CMK (cell line): ENCODE data around the gene SCO2.
"Not testable (repeated sequence)": the region's sequence is repeated elsewhere in the genome, so short reads cannot be mapped to it uniquely, and the experiment has no call there.

Experiments used
- DNase-seq: peaks from one replicate; pipeline ENCODE4 v3.0.0-alpha.2; 2010; ENCODE audit warnings: low read depth

The SCO2 gene

DNA sequence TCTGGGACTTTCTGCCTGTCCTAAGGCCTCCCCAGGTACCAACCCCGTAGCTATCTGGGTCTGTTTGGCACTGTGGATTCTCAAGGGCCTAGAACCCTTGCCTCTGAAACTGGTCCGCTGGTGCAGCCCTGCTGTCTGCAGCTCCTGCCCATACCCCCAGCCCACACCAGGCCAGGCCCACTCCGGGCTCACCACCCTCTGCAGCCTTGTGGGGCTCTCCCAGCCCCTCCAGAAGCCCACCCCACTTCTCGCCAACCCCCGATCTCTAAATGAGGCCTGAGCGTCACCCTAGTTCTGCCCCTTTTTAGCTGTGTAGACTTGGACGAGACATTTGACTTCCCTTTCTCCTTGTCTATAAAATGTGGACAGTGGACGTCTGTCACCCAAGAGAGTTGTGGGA, 25.0 kb upstream of the SCO2 start:
- no peak for DNase-seq

DNA sequence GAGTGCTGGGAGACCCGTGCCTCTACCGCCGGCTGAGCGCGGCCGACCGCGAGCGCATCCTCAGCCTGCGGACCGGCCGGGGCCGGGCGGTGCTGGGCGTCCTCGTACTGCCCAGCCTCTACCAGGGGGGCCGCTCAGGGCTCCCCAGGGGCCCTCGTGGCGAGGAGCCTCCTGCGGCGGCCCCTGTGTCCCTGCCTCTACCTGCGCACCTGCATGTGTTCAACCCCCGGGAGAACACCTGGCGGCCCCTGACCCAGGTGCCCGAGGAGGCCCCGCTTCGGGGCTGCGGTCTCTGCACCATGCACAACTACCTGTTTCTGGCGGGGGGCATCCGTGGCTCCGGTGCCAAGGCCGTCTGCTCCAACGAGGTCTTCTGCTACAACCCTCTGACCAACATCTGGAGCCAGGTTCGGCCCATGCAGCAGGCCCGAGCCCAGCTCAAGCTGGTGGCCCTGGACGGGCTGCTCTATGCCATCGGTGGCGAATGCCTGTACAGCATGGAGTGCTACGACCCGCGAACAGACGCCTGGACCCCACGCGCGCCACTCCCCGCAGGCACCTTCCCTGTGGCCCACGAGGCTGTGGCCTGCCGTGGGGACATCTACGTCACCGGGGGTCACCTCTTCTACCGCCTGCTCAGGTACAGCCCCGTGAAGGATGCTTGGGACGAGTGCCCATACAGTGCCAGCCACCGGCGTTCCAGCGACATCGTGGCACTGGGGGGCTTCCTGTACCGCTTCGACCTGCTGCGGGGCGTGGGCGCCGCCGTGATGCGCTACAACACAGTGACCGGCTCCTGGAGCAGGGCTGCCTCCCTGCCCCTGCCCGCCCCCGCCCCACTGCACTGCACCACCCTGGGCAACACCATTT, 23.8 kb upstream of the SCO2 start:
- DNase-seq = no peak

DNA sequence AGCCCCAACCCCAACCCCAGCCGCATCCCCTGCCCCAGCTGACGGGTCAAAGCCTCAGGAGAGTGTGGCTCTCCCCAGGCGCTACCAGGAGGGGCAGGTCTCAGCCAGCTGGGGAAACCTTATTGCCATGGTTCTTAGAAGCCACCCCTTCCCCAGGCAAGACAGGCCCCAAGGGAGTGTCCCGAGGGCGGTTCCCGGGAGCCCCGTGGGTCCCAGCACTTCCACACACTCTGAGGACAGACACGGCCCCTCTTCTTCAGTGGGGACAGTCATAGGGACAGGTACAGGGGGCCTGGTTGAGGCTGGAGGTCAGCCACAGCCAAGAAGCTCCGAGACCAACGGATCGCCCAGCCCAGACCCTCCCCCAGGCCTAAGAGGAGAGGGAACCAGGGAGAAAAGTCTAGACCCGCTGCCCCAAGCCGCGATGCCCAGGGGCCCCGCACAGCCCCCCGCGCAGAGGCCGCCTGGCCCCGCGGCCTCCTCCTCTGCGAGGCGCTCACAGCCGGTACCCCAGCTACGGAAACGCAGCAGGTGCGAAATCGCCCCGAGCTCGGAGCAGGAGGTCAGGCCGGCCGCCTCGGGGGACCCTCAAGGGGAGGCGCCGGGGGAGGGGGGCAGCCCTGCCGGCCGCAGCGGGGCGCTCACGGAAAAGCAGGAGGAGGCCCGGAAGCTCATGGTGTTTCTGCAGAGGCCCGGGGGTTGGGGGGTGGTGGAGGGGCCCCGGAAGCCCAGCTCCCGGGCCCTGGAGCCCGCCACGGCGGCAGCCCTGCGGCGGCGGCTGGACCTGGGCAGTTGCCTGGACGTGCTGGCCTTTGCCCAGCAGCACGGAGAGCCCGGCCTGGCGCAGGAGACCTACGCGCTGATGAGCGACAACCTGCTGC, 22.9 kb upstream of the SCO2 start:
- DNase-seq = no peak

DNA sequence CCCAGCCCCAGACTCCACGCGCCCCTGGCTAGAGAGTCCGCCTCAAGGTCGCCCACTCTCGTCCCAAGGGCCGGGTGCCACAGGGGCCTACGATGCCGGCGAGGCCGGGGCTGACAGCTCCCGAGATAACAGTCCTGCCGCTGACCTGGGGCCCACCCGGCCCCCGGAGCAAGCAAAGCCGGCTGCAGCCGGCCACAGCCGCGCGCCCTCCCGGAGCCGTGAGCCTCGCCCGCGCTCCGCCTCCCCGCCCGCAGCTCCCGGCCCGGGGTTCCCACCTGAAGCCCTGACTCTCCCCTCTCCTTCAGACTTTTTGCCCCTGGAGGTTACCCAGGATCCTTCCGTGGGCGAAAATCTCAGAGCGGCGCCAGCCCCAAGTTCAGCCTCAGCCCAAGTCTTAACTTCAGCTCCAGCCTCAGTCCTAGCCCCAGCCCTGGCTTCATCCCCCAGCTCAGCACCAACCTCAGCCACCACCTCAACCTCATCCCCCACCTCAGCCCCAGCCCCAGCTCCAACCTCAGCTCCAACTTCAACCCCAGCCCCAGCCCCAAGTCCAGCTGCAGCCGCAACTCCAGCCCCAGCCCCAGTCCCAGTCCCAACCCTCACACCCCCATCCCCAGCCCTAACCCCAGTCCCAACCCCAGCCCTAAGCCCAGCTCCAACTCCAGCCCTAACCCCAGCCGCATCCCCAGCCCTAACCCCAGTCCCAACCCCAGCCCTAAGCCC, 22.0 kb upstream of the SCO2 start:
- no peak for DNase-seq

DNA sequence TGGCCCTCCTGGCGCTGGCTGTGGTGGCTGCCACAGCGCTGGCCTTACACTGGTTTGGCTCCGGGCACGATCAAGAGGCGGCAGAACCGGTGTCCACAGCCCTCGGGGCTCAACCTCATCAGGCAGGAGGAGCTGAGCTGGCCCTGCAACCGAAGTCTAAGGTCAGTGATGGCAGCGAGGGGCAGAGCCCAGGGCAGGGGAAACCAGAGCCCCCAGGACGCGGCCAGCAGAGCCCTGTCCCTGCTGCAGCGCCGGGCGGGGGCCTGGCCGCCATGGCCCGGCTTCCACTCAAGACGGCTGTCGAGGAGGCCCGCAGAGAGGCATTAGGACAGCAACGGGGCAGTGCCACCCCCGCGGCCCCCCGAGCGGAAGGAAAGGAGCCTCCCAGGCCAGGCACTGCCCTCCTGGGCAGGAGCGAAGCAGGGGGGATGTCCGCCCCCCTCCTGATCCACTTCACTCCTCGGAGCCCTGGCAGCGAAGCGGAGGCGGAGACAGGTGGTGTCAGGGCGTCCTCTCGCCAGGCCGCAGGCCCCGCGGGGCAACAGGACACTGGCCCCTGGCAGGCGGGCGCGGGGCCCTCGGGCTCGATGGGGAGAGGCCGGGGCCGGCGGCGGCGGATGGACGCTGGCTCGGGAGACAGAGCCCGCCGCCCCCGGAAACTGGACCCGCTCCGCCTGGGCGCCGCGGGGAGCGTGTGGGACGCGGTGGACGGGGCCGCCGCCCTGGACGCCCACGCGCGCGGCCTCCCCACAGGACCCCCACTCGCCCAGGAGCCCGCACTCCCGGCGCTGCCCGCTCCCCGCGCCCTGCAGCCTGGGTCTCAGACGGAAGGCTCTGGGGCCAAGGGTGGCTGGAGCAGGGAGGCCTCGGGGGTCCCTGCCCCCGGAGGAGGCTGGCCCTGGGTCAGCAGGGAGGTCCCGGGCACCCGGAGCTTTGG, 21.2 kb upstream of the SCO2 start:
- no peak for DNase-seq

DNA sequence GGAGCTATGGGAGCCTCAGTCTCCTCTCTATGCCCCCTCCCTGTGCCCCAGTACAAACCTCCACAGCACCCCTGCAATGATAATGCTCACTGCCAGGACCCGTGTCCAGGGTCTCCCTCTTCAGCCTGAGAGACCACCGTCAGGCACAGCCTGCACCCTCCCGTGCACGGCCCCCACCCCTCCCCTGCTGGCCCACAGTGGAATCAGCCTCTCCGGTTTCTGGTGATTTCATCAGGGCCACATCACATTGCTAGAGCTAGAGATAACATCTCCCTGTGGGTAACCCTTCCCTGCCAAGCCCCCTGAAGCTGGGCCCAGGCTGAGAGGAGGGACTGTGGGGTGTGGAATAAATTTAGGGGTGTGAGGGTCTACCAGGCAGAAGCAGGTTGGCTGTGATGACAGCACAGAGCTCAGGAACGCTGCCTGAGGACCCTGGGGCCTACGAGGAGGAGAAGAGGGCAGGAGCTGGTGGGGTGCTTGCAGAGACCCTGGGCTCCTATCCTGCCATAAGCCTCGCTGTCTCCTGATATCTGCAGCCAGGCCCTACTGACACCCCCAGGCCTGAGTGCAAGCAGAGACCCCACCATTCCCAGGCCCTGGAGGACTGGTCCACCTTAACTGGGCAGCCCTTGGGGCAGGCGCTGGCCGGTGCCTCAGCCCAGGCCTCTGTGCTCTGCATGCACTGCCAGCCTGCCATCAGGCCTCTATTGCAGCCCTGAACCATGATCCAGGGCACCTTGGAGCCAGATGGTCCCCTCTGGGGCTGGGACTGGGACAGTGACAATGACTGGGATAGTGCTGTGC, 20.3 kb upstream of the SCO2 start, which contains the start of gene KLHDC7B:
TSS of gene KLHDC7B (plus strand) at position 378 of the 804 bp plus-strand sequence. CDS start at position 723, 345 bp downstream.
- no peak for DNase-seq

DNA sequence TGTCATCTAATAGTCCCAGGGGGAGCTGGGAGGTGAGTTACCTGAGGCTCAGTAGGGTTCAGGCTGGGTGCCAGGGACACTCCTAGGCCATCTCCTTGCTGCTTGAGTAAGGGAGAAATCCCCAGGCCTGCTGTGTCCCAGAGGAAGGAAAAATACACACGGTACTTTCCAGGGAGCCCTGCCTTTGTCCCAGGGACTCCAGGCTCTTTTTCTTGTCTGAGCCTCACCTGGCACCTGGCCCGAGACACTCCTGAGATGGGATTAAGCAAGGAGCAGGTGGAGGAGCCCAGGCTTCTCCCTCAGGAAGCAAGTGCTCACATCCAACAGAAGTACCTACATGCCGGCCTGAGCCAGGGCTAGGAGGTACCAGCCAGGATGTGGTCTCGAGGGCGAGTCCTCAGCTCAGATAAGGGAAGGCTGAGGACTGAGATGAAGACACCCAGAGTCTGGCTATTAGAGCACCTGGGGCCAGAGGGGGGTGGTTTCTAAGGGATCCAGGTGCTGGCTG, 19.4 kb upstream of the SCO2 start:
- no peak for DNase-seq

DNA sequence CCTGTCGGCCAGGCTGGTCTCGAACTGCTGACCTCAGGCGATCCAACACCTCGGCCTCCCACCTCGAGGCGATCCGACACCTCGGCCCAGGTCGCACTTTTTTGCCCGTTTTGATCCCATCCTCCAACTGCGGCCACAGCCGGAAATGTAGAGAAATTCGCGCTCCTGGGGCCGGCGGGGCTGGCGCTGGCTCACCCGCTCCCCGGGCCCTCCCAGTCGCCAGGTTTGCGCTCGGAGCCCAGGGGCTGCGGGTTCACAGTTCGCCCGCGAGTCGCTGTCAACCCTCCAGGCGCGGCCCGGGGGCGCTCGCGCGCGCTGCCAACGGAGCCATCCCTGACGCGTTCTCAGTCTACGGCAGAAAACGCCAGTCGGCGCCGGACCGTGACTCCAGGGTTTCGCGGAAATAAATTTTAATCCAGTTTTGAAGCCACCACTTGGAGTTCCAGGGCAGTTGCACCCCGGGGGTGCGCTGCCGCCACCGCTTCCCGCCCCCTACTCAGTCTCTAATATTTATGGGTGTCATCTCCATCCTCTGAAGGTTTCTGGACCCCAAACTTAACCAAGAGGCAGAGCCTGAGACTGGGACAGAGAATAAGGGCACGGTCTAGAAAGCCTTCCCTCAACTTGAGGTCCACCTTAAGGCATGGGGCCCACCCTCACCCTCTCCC, 18.8 kb upstream of the SCO2 start:
- DNase-seq = no peak

DNA sequence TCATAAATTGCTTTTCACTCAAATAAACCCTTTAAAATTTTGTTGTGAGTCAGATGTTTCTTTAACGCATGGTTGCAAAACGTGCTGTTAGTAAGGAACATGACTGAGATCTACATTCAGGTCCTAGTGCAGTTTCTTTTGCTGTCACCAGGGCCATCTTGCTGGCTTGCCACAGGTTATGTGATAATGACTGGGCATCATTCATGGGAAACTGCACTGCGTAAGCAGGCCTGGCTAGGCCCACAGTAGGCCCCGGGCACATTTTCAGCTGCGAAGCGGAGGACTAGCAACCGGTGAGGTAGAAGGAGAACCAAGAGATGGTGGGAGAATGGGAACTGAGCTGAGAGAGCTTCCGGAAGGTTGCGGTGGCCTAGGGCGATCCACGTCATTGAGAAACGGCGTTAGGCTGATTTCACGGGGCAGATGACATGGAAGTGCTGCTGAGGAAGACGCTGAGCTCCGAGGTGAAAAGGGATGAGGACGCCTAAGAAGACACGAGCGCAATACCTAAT, 17.1 kb upstream of the SCO2 start:
- no peak for DNase-seq

DNA sequence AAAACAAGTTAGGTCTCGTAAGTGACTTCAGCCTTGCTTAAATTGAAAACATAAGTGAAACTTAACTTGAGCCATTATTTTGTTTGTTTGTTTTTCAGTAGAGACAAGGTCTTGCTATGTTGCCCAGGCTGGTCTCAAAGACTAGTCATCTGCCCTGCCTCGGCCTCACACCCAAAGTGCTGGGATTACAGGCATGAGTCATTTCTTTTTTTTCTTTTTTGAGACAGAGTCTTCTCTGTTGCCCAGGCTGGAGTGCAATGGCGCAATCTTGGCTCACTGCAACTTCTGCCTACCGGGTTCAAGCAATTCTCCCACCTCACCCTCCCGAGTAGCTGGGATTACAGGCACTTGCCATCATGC, 16.2 kb upstream of the SCO2 start:
- not testable (repeated sequence) for DNase-seq

DNA sequence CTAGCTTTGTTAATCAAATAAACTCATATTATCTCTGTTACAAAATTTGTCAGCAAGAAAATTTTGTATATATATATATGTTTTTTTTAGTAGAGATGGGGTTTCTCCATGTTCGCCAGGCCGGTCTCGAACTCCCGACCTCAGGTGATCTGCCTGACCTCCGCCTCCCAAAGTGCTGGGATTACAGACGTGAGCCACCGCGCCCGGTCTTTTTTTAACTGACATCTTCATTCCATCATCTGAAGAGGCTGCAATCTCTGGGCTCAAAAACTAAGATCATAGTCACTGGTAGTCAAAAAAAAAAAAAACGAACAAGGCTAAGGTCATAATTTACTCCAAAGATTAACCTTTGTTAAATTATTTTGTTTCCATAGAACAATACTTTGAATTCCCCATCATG, 15.0 kb upstream of the SCO2 start:
- no peak for DNase-seq

DNA sequence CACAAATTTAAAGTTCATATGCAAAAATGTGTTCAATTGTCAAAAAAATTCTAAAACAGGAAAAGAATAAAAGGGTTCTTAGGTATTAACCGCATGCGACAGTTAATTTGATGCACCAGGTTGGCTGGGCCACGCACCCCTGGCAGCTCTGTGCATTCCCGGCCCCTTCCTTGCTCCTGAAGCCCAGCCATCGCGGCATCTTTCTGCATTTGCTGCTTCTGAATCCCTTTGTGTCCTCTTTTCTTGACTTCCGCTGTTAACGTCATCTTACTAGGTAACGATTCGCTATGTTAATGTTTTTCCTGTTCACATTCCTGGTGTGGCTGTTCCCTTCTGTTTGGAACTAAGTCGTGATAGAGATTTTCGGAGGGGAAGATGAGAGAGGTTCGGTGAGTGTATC, 12.4 kb upstream of the SCO2 start:
- no peak for DNase-seq

DNA sequence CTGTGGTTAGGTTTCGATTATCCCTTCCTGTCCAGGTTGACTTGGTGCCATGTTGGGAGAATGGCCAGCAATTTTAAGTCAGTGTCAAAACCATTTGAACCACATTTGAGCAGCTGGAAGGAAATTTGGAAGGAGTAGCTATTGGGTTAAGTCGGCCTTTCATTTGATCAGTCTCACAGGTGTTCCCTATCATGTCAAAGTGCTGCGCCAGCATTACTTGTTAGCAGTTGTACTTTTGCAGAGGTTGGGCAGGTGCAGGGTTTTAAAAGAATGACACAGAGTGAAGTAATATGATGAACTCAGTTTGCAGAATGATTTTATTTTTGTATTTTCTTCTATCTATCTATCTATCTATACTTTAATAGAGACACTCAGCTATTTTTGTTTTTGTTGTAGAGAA, 10.8 kb upstream of the SCO2 start:
- DNase-seq = no peak

DNA sequence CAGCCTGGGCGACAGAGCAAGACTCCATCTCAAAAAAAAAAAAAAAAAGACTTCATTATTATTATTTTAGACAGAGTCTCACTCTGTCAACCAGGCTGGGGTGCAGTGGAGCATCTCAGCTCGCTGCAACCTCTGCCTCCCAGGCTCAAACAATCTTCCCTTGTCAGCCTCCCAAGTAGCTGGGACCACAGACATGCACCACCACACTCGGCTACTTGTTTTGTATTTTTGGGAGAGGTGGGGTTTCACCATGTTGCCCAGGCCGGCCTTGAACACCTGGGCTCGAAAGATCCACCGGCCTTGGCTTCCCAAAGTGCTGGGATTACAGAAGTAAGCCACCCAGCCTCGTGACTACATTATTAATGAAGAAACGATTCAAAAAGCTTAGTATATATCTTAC, 9.7 kb upstream of the SCO2 start:
- no peak for DNase-seq

DNA sequence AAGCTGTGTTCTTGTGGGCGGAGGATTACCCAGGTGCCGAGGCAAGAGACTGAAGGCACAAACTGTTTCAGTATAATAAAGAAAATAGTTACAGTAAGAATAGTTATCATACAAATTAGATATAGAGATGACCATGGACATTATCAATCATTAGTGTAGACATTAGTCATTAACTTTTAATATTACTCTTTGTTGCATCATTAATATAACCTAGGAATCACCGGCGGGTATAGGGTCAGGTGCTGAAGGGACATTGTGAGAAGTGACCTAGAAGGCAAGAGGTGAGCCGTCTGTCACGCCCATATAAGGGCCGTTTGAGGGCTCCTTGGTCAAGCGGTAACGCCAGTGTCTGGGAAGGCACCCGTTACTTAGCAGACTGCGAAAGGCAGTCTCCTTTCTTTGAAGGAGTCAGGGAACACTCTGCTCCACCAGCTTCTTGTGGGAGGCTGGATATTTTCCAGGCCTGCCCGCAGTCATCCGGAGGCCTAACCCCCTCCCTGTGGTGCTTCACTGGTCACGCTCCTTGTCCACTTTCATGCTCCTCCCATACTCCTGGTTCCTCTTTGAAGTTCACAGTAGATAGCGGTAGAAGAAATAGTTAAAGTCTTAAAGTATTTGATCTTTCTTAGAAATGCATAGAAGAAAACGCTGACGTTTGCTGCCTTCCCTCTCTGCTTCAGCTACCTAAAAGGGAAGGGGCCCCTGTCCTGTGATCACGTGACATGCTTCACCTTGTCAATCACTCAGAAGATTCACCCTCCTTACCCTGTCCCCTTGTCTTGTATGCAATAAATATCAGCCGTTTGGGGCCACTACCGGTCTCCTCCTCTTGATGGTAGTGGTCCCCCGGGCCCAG, 8.7 kb upstream of the SCO2 start:
- DNase-seq = not testable (repeated sequence)

DNA sequence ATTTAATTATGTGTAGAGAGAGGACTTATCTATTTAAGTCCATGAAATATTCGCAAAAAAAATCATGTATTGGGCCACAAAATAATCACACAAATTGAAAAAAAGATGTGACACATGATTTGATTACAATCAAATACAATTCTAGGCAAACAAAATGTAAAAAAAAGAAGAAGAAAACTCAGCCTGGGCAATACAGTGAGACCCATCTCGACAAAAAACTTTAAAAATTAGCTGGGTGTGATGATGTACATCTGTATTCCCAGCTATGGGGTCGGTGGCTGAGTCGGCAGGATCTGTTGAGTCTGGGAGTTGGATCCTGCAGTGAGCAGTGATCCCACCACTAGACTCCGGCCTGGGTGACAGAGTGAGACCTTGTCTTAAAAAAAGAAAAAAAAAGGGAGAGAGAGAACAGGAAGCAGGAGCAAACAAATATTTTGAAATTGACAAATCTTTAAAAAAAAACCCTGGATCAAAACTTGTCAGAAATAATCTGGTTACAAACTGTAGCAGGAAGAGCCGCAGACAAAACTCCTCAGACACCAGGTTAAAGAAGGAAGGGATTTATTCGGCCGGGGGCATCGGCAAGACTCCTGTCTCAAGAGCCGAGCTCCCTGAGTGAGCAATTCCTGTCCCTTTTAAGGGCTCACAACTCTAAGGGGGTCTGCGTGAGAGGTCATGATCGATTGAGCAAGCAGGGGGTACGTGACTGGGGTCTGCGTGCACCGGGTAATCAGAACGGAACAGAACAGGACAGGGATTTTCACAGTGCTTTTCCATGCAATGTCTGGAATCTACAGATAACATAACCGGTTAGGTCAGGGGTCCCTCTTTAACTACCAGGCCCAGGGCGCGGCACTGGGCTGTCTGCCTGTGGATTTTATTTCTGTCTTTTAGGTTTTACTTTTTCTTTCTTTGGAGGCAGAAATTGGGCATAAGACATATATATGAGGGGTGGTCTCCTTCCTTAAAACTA, 7.7 kb upstream of the SCO2 start:
- DNase-seq = no peak

DNA sequence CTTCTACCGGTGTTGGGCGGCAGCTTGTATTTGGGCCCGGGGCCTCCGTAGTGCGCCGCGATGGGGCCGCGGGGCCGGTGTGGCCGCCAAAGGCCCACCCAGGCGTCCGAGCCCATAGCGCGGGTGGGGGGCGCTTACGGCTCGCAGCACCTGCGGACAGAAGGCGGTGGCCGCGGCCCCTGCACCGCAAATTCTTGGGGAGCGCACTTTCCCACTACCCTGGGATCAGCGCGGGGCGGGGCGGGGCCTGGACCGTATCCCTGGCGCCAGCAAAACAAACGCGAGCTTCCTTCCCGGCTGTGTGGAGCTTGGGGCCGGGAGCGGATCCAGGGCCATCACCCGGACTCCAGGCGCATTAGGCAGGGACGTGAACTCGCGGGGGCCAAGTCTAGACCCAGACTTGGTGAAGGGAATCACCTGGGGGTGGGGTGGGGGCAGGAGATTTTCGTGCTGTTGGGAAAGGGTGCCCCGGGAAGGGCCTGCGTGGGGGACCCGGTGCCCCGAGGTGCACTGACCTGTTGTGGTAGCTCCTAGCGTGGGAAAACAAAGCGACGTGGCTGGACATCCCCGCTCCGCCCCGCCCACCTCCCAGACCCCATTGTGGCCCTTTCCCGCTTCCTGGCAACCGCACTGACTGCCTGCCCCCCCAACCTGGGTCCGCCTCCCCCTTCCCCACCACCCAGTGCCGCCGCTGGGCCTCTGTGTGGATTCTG, 6.7 kb upstream of the SCO2 start:
- no peak for DNase-seq
